Measurements from ENCODE around the gene ACP3. TPM values are rescaled to one million over a fixed set of nuclear protein-coding genes. Genes with fewer than 3 reads are reported as not detected.
"Not testable (repeated sequence)": the region's sequence is repeated elsewhere in the genome, so short reads cannot be mapped to it uniquely, and the experiment has no call there.

Gene ACP3
- total RNA-seq, 2 donors from 2014 or later, result 0.79 to 2.5 TPM

DNA sequence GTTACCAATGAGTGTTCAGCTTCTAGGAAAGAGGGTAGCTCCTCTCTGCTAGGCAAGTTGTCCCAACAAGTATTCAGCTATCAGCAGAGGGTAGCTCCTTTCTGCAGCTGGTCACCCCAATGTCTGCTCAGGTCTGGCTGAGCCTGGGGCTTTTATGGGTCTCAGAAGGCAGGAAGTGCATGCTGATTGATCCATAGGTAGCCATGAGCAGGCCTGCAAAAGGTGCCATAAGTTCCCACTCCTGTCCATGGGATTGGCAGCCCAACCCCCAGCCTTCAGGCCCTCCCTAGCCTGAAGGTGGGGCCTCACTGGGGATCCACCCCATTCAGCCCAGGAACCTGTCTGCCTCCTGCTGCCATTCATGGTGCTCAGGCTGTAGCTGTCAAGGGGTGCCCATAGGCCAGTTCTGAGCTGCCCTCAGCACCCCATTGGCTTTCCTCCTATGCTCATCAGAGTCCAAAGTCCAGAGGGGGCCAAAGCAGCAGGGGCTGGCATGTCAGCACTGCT is 65.5 kb downstream of the ACP3 start:
- Histone ChIP-seq H3K27me3 (no peaks in the 10 kb centered on the region), H3K27ac (no peak overlapping the region), H3K36me3 (no peaks in the 10 kb centered on the region), H3K9me3 (no peaks in the 10 kb centered on the region), H3K4me1 (no peaks in the 10 kb centered on the region), H3K4me3 (no peak overlapping the region)
- no peak for DNase-seq (ENCODE audit: low spot score)
- TF ChIP-seq, protein P1, sequence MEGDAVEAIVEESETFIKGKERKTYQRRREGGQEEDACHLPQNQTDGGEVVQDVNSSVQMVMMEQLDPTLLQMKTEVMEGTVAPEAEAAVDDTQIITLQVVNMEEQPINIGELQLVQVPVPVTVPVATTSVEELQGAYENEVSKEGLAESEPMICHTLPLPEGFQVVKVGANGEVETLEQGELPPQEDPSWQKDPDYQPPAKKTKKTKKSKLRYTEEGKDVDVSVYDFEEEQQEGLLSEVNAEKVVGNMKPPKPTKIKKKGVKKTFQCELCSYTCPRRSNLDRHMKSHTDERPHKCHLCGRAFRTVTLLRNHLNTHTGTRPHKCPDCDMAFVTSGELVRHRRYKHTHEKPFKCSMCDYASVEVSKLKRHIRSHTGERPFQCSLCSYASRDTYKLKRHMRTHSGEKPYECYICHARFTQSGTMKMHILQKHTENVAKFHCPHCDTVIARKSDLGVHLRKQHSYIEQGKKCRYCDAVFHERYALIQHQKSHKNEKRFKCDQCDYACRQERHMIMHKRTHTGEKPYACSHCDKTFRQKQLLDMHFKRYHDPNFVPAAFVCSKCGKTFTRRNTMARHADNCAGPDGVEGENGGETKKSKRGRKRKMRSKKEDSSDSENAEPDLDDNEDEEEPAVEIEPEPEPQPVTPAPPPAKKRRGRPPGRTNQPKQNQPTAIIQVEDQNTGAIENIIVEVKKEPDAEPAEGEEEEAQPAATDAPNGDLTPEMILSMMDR (IDR thresholded peaks at IDR 0.05), result no peak

GRCh38 chr3:132386259-132386658 is 69.1 kb downstream of the ACP3 start:
- no peak overlapping the region for H3K27ac ChIP-seq
- no peak overlapping the region for H3K4me3 ChIP-seq
- no peak for DNase-seq (ENCODE audit: low spot score)
- no peaks in the 10 kb centered on the region for H3K9me3 ChIP-seq
- TF ChIP-seq, protein P1 (IDR thresholded peaks at IDR 0.05), result no peak
- no peaks in the 10 kb centered on the region for H3K27me3 ChIP-seq
- H3K4me1 ChIP-seq, result no peaks in the 10 kb centered on the region
- no peaks in the 10 kb centered on the region for H3K36me3 ChIP-seq

GRCh38 chr3:132392675-132393074 is 75.5 kb downstream of the ACP3 start:
- H3K4me3 ChIP-seq, H3K9me3 ChIP-seq, H3K4me1 ChIP-seq: not testable (repeated sequence)

GRCh38 chr3:132394320-132394719 is 77.1 kb downstream of the ACP3 start:
- Histone ChIP-seq H3K36me3 (no peaks in the 10 kb centered on the region), H3K27ac (no peak overlapping the region), H3K4me3 (no peak overlapping the region), H3K4me1 (no peaks in the 10 kb centered on the region), H3K9me3 (no peaks in the 10 kb centered on the region), H3K27me3 (no peaks in the 10 kb centered on the region)
- no peak for DNase-seq (ENCODE audit: low spot score)
- TF ChIP-seq, protein P1 (IDR thresholded peaks at IDR 0.05), result no peak

More at GRCh38 chr3:132392675-132393074, 75.5 kb downstream of the ACP3 start:
- H3K27me3 ChIP-seq; H3K27ac ChIP-seq; DNase-seq (ENCODE audit: low spot score); H3K36me3 ChIP-seq: not testable (repeated sequence)

GRCh38 chr3:132395126-132395525 is 77.9 kb downstream of the ACP3 start:
- H3K27me3 ChIP-seq, result no peaks in the 10 kb centered on the region
- no peaks in the 10 kb centered on the region for H3K4me1 ChIP-seq
- H3K4me3 ChIP-seq, result no peak overlapping the region
- TF ChIP-seq, protein P1 (IDR thresholded peaks at IDR 0.05), result no peak
- no peak overlapping the region for H3K27ac ChIP-seq
- no peak for DNase-seq (ENCODE audit: low spot score)
- no peaks in the 10 kb centered on the region for H3K36me3 ChIP-seq
- H3K9me3 ChIP-seq, result no peaks in the 10 kb centered on the region

- Histone ChIP-seq H3K36me3 (no peaks in the 10 kb centered on the region), H3K9me3 (no peaks in the 10 kb centered on the region), H3K27ac (no peak overlapping the region), H3K27me3 (no peaks in the 10 kb centered on the region), H3K4me1 (no peaks in the 10 kb centered on the region), H3K4me3 (no peak overlapping the region)
- TF ChIP-seq, protein P1 (IDR thresholded peaks at IDR 0.05), result no peak
- no peak for DNase-seq (ENCODE audit: low spot score)
These were observed 79.0 kb downstream of the ACP3 start for GRCh38 chr3:132396255-132396654.

DNA sequence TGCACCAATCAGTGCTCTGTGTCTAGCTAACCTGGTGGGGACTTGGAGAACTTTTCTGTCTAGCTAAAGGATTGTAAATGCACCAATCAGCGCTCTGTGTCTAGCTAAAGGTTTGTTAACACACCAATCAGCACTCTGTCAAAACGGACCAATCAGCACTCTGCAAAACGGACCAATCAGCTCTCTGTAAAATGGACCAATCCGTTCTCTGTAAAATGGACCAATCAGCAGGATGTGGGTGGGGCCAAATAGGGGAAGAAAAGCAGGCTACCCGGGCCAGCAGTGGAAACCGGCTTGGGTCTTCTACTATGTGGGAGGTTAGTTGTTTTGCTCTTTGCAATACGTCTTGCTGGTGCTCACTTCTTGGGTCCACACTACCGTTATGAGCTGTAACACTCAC is 79.6 kb downstream of the ACP3 start:
- not testable (repeated sequence) for H3K27ac ChIP-seq; H3K4me1 ChIP-seq; H3K4me3 ChIP-seq; DNase-seq (ENCODE audit: low spot score); H3K36me3 ChIP-seq; H3K9me3 ChIP-seq; H3K27me3 ChIP-seq
